K562 (cell line): ENCODE results near the gene TBC1D7. TPM values are rescaled to one million over a fixed set of nuclear protein-coding genes. Genes with fewer than 3 reads are reported as not detected.

Experiments used
- AFF4 ChIP-seq: sonication (generic); formaldehyde crosslinking; IDR thresholded peaks from 2 replicates; pipeline ENCODE4 v1.8.0; 2023; ENCODE audit warnings: mild to moderate bottlenecking, missing genetic modification reagents
- ETS2 ChIP-seq: IDR thresholded peaks from 2 replicates; pipeline ENCODE4 v1.6.1; 2016; ENCODE audit warnings: borderline replicate concordance, missing genetic modification characterization, mild to moderate bottlenecking, moderate library complexity, missing compliant biosample characterization; ENCODE audit not compliant: poor library complexity, severe bottlenecking
- HDAC6 ChIP-seq: IDR thresholded peaks from 2 replicates; pipeline ENCODE4 v1.6.1; 2012; ENCODE audit warnings: low read depth, mild to moderate bottlenecking, control low read depth, inconsistent platforms, low read length, moderate library complexity
- HMBOX1 ChIP-seq: sonication (generic); IDR thresholded peaks from 2 replicates; pipeline ENCODE4 v1.6.1; 2016
- HNRNPUL1 ChIP-seq: fragments of 200-400 bp; formaldehyde crosslinking; IDR thresholded peaks from 2 replicates; pipeline ENCODE4 v1.6.1; 2017; ENCODE audit warnings: low read length
- HSF4 ChIP-seq: fragments of 250-450 bp; sonication (Bioruptor Pico); IDR thresholded peaks from 2 replicates; pipeline ENCODE4 v2.1.2; 2022; ENCODE audit warnings: mild to moderate bottlenecking, moderate library complexity, borderline replicate concordance
- JUN ChIP-seq, 2 experiments: sonication (generic) in 1 of 2; formaldehyde crosslinking in 1 of 2; IDR thresholded peaks; 2 replicates each; pipeline versions ENCODE4 v1.6.1 to v1.8.0; 2012 to 2022; ENCODE audit warnings: borderline replicate concordance in 2 of 2, mild to moderate bottlenecking in 2 of 2, improper control_type of control experiment in 1 of 2, low read depth in 1 of 2, low read length in 1 of 2, missing genetic modification reagents in 1 of 2
- KLF13 ChIP-seq: fragments of 450-650 bp; IDR thresholded peaks from 2 replicates; pipeline ENCODE4 v1.6.1; 2016; ENCODE audit warnings: missing genetic modification characterization, low read depth, mild to moderate bottlenecking, missing compliant biosample characterization, moderate library complexity, borderline replicate concordance
- NR2C1 ChIP-seq, 2 experiments: fragments of 450-650 bp; IDR thresholded peaks; 2 replicates each; pipeline ENCODE4 v1.6.1; 2017; ENCODE audit warnings: mild to moderate bottlenecking in 2 of 2, antibody characterized with exemption in 1 of 2, inconsistent platforms in 1 of 2, missing compliant biosample characterization in 1 of 2, missing genetic modification characterization in 1 of 2
- RFX1 ChIP-seq: fragments of 450-650 bp; IDR thresholded peaks from 2 replicates; pipeline ENCODE4 v1.6.1; 2016; ENCODE audit warnings: mild to moderate bottlenecking, moderate library complexity
- SUPT5H ChIP-seq: fragments of 450-650 bp; IDR thresholded peaks from 2 replicates; pipeline ENCODE4 v1.6.1; 2016
- TBP ChIP-seq: optimal IDR thresholded peaks from 2 replicates; pipeline ENCODE3; 2011; ENCODE audit warnings: low read depth, low read length, improper control_type of control experiment
- TFAM ChIP-seq: fragments of 250-450 bp; sonication (Bioruptor Pico); conservative IDR thresholded peaks from 2 replicates; pipeline ENCODE4 v1.5.0; 2021; ENCODE audit warnings: mild to moderate bottlenecking, moderate library complexity
- ZNF197 ChIP-seq: fragments of 200-800 bp; sonication (Bioruptor generic); IDR thresholded peaks from 2 replicates; pipeline ENCODE4 v1.6.1; 2016; ENCODE audit warnings: low read depth, missing genetic modification characterization, missing compliant biosample characterization
- ZNF253 ChIP-seq: fragments of 250-450 bp; sonication (Bioruptor Pico); conservative IDR thresholded peaks from 2 replicates; pipeline ENCODE4 v1.6.1; 2021; ENCODE audit warnings: mild to moderate bottlenecking
- ZNF280A ChIP-seq: fragments of 450-650 bp; IDR thresholded peaks from 2 replicates; pipeline ENCODE4 v1.6.1; 2018; ENCODE audit warnings: mild to moderate bottlenecking, low read depth; ENCODE audit not compliant: partially characterized antibody
- ZNF586 ChIP-seq: fragments of 450-650 bp; formaldehyde crosslinking; conservative IDR thresholded peaks from 2 replicates; pipeline ENCODE4 v1.4.0; 2020; ENCODE audit warnings: mild to moderate bottlenecking, moderate library complexity
- ZNF740 ChIP-seq, 3 experiments: fragments of 200-800 bp in 1 of 3; sonication (Bioruptor generic) in 1 of 3; sonication (generic) in 1 of 3; formaldehyde crosslinking in 1 of 3; IDR thresholded peaks; 2 replicates each; pipeline versions ENCODE4 v1.6.1 to v1.8.0; 2016 to 2022; ENCODE audit warnings: mild to moderate bottlenecking in 2 of 3, missing compliant biosample characterization in 2 of 3, missing genetic modification characterization in 2 of 3, missing genetic modification reagents in 1 of 3
- polyA plus RNA-seq, 8 experiments: library from polyadenylated mRNA; depleted of rRNA in 4 of 8; stranded (reverse) in 5 of 8; unstranded in 3 of 8; fragments of >200 nt; fragmentation: Nextera tagmentation in 2 of 8; fragmentation: Illumina TruSeq in 1 of 8; extraction: Ambion mirVana in 2 of 8; extraction: Trizol in 1 of 8; gene quantifications; 2 replicates each; pipeline versions ENCODE4 v1.2.1 to v1.2.3, GENCODE V29; 2011 to 2014; ENCODE audit warnings: inconsistent platforms in 1 of 8, missing spikeins in 1 of 8
- total RNA-seq, 7 experiments: library from RNA; depleted of rRNA in 6 of 7; stranded (reverse); fragments of >200 nt in 6 of 7; fragmentation: Illumina TruSeq in 2 of 7; extraction: Trizol in 2 of 7; gene quantifications; 2 replicates each; pipeline versions ENCODE4 v1.2.1 to v1.2.3, GENCODE V29; 2011 to 2021; ENCODE audit warnings: low replicate concordance in 1 of 7
- TF ChIP-seq, protein P1 (sequence below): sonication (generic); formaldehyde crosslinking; IDR thresholded peaks from 2 replicates; pipeline ENCODE4 v1.8.0; 2022; ENCODE audit warnings: mild to moderate bottlenecking, missing genetic modification reagents

The TBC1D7 gene
- total and polyA plus RNA-seq, 9 of the 15 experiments (the other 6 are each of a cell fraction or from before 2014, with no cell fraction given), result 49.4 to 107 (median 61.1) TPM

DNA sequence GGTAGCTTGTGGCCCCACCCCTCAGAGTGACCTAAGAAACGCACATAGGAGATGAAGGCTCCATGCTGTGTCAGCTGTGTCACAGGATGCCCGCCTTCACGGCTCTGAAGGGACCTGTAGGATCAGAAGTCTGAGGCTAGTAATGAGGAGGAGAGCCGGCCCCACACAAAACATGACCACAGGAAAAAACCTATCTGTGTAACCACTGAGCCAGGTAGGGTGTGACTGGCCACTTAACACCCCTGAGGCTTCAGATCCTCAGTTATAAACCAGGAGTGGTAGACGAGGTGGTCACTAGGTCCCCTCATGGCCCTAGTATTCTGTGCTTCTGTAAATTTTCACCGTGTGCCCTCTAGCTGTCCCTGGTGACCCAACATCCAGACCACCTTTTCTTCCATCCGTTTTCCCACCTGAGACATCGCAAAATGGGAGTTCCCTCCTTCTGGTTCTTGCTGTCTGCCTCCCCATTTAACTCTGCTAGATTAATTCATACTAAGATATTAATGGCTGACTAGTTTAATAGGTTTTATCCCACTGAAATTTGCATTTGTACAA lies 52.8 kb downstream of the TBC1D7 start (continued):
- no peak for TF ChIP-seq HSF4 (CRISPR knock-in tag)
- TF ChIP-seq, protein P1, sequence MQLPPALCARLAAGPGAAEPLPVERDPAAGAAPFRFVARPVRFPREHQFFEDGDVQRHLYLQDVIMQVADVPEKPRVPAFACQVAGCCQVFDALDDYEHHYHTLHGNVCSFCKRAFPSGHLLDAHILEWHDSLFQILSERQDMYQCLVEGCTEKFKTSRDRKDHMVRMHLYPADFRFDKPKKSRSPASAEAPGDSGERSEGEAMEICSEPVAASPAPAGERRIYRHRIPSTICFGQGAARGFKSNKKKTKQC (CRISPR knock-in tag), result no peak
- TF ChIP-seq ZNF197 (CRISPR knock-in tag), result no peak
- no peak for TF ChIP-seq ZNF280A
- TF ChIP-seq RFX1, result no peak
- no peak for TF ChIP-seq ZNF586 (CRISPR knock-in tag)
- no peak for TF ChIP-seq JUN (IDR thresholded peaks at IDR 0.05; ENCODE audit: borderline replicate concordance, low read depth, low read length)
- no peak for TF ChIP-seq JUN (CRISPR knock-in tag; IDR thresholded peaks at IDR 0.05; ENCODE audit: borderline replicate concordance)
- TF ChIP-seq KLF13 (tag), result no peak
- TF ChIP-seq ETS2 (tag), result no peak
- TF ChIP-seq NR2C1 (IDR thresholded peaks at IDR 0.05), result no peak
- TF ChIP-seq NR2C1 (tag; IDR thresholded peaks at IDR 0.05), result 0 out of 2 replicates have a peak, but pooled peaks have one; percentile 4
- no peak for TF ChIP-seq HNRNPUL1
- no peak for TF ChIP-seq HDAC6
- TF ChIP-seq TFAM (CRISPR knock-in tag), result no peak
- no peak for TF ChIP-seq TBP
- TF ChIP-seq ZNF740 (CRISPR knock-in tag; IDR thresholded peaks at IDR 0.05), result no peak
- TF ChIP-seq ZNF740 (tag; IDR thresholded peaks at IDR 0.05), result no peak
- TF ChIP-seq ZNF253, result no peak
- no peak for TF ChIP-seq SUPT5H
- 0 out of 2 replicates have a peak, but pooled peaks have one; percentile 48 for TF ChIP-seq AFF4 (CRISPR knock-in tag)
- TF ChIP-seq HMBOX1, result peak; percentile 46; the same call in 1 of the 2 replicates
